Measurements from ENCODE around the gene TRAF7.
"Not testable (repeated sequence)": the region's sequence is repeated elsewhere in the genome, so short reads cannot be mapped to it uniquely, and the experiment has no call there.

TRAF7 gene

DNA sequence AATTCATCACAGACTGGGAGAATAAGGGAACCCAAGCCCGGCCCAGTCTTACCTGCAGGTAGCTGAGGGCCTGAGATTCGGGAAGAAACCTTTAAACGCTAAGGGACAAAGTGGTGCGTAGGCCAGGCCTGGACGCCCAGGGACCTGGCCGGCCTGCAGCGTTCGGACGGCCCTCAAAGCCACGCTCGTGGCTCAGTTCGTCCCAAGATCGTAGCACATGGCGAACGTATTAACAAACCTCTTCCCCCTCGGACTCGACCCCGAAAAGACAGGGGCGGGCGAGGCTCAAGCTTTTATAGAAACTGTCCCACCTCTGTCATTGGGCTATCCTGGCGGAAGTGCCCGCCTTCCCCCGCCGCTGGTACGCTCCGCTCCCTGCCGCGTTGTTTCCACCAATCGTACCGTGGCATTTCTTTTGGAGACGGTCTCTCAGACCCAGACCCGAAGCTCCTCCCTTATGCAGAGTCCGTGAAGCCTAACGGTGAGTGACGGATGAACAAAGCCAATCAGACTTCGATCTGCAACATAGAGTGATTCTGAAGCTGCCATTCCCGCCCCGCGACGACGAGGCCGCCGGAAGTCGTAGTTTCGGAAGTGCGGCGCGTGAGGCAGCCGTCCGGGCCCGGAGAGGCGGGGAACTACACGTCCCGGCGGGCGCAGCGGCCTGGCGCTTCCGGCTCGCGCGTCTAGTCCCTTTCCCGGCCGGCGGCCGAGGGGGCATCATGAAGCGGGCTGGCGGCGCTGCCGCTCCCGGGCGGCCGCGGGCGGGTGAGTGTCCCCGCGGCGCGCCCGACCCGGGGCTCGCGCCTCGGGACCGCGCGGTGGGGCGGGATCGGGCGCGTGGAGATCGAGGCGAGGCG, at the start of gene TRAF7:
Gene TRAF7 (plus strand): TSS at position 692 of the 860 bp plus-strand sequence. CDS start 8,139 bp downstream, outside the sequence.
- DNase-seq (ENCODE audit: low read depth in 2 of 2) = peak; percentile 90

GRCh38 chr16:2106211-2106610, 49.4 kb upstream of the TRAF7 start:
- DNase-seq (ENCODE audit: low read depth in 2 of 2) = not testable (repeated sequence)

DNA sequence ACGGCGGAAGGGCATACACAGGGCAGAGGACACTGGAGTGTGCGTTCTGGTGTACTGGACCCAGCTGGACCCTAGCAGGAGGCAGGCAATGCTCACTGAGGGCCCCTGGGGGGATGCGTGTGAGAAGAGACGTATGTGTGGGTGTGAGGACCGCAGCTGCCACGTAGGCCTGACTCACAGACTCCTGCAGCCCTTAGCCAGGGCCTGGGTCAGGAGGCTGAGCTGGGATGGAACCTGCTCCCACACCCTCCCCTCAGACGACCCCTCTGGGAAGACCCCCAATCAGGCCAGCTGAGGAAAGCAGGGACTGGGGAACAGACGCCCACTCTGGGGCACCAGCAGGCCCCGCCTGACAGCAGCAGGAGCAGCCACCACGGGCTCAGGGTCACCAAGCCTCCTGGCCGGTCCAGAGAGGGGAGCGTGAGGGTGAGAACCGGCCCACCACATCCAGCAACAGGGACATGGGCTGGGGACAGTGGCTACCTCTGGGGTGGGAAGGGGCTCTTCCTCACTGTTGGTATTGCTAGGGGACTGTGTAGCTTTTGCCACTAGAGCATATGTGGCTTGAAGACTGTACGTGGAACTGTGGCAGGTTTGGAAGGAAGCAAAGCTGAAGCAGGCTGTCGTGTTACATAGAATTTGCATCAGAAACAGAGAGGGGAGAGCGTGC, 48.3 kb upstream of the TRAF7 start:
- not testable (repeated sequence) for DNase-seq (ENCODE audit: low read depth in 2 of 2)

- DNase-seq (ENCODE audit: low read depth in 2 of 2) = not testable (repeated sequence)
Observed at GRCh38 chr16:2107791-2108125, 47.8 kb upstream of the TRAF7 start.

- DNase-seq (ENCODE audit: low read depth in 2 of 2) = not testable (repeated sequence)
Observed at GRCh38 chr16:2108446-2109270, 46.9 kb upstream of the TRAF7 start.

GRCh38 chr16:2109271-2109580, 46.4 kb upstream of the TRAF7 start:
- DNase-seq (ENCODE audit: low read depth in 2 of 2) = not testable (repeated sequence)

DNA sequence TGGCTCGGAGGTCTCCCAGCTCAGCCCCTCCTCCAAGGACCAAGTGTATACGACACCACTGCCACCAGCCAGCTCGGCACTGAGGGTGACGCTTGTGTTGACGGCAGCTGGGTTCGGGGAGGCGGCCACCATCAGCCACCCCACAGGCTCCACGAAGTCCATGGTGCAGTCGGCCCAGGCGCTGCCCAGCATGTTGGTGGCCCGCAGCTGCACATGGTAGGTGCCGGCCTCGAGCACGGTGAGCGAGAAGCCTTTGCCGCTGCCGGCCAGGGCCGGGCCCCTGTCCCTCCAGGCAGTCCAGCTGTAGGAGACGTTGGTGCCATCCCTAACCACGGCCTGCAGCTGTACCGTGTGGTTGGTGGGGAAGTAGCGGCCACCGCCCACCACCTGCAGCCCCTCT, 45.7 kb upstream of the TRAF7 start:
- not testable (repeated sequence) for DNase-seq (ENCODE audit: low read depth in 2 of 2)

- DNase-seq (ENCODE audit: low read depth in 2 of 2) = not testable (repeated sequence)
Observed at GRCh38 chr16:2110332-2111008, 45.1 kb upstream of the TRAF7 start.

GRCh38 chr16:2111009-2111353, 44.6 kb upstream of the TRAF7 start:
- not testable (repeated sequence) for DNase-seq (ENCODE audit: low read depth in 2 of 2)

GRCh38 chr16:2111412-2112335, 43.9 kb upstream of the TRAF7 start:
- DNase-seq (ENCODE audit: low read depth in 2 of 2) = not testable (repeated sequence)

- DNase-seq (ENCODE audit: low read depth in 2 of 2) = not testable (repeated sequence)
Observed at GRCh38 chr16:2112539-2113106, 43.0 kb upstream of the TRAF7 start.

DNA sequence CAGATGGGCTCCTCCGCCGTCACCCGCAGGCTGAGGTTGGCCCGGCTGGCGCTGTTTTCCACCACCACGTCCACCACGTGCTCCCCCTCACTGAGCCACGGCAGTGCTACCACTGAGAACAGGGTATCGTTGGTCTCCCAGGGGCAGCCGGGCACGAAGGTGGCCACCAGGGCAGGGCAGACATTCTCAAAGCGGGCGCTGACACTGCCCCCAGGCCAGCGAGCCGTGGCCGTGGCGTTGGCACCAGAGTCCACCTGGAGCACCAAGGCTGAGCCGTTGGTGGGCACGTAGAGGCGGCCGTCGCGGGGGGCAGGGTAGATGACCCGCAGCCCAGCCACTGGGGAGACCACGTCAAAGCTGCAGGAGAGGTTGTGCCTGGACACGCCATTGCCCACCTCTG, 41.4 kb upstream of the TRAF7 start:
- not testable (repeated sequence) for DNase-seq (ENCODE audit: low read depth in 2 of 2)

GRCh38 chr16:2114885-2115590, 40.5 kb upstream of the TRAF7 start:
- DNase-seq (ENCODE audit: low read depth in 2 of 2) = not testable (repeated sequence)

GRCh38 chr16:2115591-2115973, 40.0 kb upstream of the TRAF7 start:
- no peak for DNase-seq (ENCODE audit: low read depth in 2 of 2)

- not testable (repeated sequence) for DNase-seq (ENCODE audit: low read depth in 2 of 2)
Observed at GRCh38 chr16:2116428-2116827, 39.2 kb upstream of the TRAF7 start.

- not testable (repeated sequence) for DNase-seq (ENCODE audit: low read depth in 2 of 2)
Observed at GRCh38 chr16:2117341-2117740, 38.2 kb upstream of the TRAF7 start.

DNA sequence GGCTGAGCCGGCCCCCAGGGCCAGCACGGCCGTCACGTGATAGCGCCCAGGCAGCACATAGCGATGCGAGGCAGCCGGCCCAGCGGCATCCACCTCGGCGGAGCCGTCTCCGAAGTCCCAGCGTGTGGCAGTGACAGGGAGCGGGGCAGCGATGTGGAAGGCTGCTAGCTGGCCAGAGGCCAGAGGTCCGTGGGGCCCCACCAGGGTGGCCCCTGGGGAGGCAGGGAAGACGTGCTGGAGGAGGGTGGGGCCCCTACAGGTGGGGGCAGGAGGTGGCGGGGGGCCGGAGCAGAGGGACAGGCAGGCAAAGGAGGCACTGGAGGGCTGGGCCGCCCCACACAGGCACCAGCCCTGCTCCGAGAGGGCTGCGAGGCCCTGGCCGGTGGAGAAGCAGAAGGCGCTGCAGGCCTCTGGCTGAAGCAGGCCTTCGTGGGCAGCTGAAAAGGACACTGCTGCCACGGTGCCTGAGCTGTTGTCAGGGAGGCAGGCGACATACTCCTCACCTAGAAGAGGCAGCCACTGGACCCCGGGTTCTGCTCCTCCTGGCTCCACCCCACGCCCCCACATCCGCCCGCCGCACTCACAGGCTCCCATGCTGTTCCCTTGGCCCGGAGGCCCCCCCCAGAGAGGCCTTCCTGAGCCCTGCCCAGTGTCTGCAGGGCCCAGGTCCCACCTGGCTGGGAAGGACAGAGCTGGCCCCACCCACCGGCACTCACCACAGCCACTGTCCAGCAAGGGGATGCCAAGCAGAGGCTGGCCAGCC, 37.4 kb upstream of the TRAF7 start:
- DNase-seq (ENCODE audit: low read depth in 2 of 2) = not testable (repeated sequence)

DNA sequence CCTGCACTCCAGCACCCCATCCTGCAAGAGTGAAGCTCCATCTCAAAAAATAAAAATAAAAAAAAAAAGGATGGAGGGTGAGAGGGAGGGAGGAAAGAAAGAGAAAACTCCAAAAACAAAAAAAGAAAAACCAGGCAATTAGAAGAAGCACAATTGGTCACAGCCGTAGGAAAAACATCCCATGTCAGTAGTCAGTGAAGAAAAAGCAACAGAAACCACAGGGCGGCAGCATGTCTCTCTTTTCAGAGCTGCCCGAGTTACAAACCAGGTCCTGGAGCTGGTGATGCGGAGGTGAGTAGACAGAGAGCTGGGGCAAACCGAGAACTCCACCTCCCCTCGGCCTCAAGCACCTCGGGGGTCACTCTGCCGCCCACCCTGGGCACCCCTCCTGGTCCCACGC, 34.3 kb upstream of the TRAF7 start:
- DNase-seq (ENCODE audit: low read depth in 2 of 2) = not testable (repeated sequence)

GRCh38 chr16:2121853-2122252, 33.7 kb upstream of the TRAF7 start:
- DNase-seq (ENCODE audit: low read depth in 2 of 2) = no peak
